Measurements from ENCODE around the gene OSMR.

GRCh38 chr5:38800515-38800914 lies 45.3 kb upstream of the OSMR start:
- TF ChIP-seq, protein P1, sequence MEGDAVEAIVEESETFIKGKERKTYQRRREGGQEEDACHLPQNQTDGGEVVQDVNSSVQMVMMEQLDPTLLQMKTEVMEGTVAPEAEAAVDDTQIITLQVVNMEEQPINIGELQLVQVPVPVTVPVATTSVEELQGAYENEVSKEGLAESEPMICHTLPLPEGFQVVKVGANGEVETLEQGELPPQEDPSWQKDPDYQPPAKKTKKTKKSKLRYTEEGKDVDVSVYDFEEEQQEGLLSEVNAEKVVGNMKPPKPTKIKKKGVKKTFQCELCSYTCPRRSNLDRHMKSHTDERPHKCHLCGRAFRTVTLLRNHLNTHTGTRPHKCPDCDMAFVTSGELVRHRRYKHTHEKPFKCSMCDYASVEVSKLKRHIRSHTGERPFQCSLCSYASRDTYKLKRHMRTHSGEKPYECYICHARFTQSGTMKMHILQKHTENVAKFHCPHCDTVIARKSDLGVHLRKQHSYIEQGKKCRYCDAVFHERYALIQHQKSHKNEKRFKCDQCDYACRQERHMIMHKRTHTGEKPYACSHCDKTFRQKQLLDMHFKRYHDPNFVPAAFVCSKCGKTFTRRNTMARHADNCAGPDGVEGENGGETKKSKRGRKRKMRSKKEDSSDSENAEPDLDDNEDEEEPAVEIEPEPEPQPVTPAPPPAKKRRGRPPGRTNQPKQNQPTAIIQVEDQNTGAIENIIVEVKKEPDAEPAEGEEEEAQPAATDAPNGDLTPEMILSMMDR (conservative IDR thresholded peaks at IDR 0.05) = no peak
- TF ChIP-seq ZFX (IDR thresholded peaks at IDR 0.05) = no peak

Data from C4-2B (cell line).